GM21390 (cell line): ENCODE data around the gene ILF2.
A peak's percentile ranks its signal among the peaks of the same experiment; 100 is the strongest.
"Not testable (repeated sequence)": the region's sequence is repeated elsewhere in the genome, so short reads cannot be mapped to it uniquely, and the experiment has no call there.

Experiments
- ATAC-seq: cut with Tn5 transposase; IDR thresholded peaks from one replicate; pipeline ENCODE4 v1.9.1; 2021; ENCODE audit not compliant: unreplicated experiment

Gene ILF2

GRCh38 chr1:153679337-153680119 is 8.7 kb upstream of the ILF2 start:
- no peak for ATAC-seq

GRCh38 chr1:153678519-153679336 is 7.9 kb upstream of the ILF2 start, which contains the start of gene NPR1:
TSS of gene NPR1 (plus strand) at chr1:153678688. CDS start at chr1:153679109, 421 bp downstream.
- no peak for ATAC-seq

- ATAC-seq, result no peak
Measured at GRCh38 chr1:153677718-153678518, 7.1 kb upstream of the ILF2 start.

- no peak for ATAC-seq
Measured at GRCh38 chr1:153673511-153673910, 2.7 kb upstream of the ILF2 start.

GRCh38 chr1:153671628-153672353 is 998 bp upstream of the ILF2 start:
- ATAC-seq, result peak; percentile 32

GRCh38 chr1:153670257-153670858 is 435 bp downstream of the ILF2 start:
- no peak for ATAC-seq

GRCh38 chr1:153669606-153670005 is 1.2 kb downstream of the ILF2 start:
- no peak for ATAC-seq

GRCh38 chr1:153668672-153669071 is 2.1 kb downstream of the ILF2 start:
- not testable (repeated sequence) for ATAC-seq

GRCh38 chr1:153667439-153667838 is 3.4 kb downstream of the ILF2 start:
- no peak for ATAC-seq

GRCh38 chr1:153663211-153663610 is 7.6 kb downstream of the ILF2 start:
- ATAC-seq, result no peak

- ATAC-seq, result no peak
Measured at GRCh38 chr1:153662269-153662668, 8.5 kb downstream of the ILF2 start.

GRCh38 chr1:153661111-153661708 is 9.6 kb downstream of the ILF2 start:
- no peak for ATAC-seq

- no peak for ATAC-seq
Measured at GRCh38 chr1:153659656-153660055, 11.1 kb downstream of the ILF2 start.

GRCh38 chr1:153659175-153659534 is 11.6 kb downstream of the ILF2 start:
- ATAC-seq, result no peak

- peak; percentile 94 for ATAC-seq
Measured at GRCh38 chr1:153658400-153659174, 12.2 kb downstream of the ILF2 start, which contains the start of gene SNAPIN. TSS of gene SNAPIN (plus strand) at chr1:153658703. CDS start at chr1:153658744, 41 bp downstream.

- no peak for ATAC-seq
Measured at GRCh38 chr1:153655333-153655732, 15.5 kb downstream of the ILF2 start.

GRCh38 chr1:153652805-153653500 is 17.8 kb downstream of the ILF2 start:
- ATAC-seq, result no peak

GRCh38 chr1:153651771-153652170 is 19.0 kb downstream of the ILF2 start:
- ATAC-seq, result no peak
